Measurements from ENCODE around the gene IGSF8. TPM values are rescaled to one million over a fixed set of nuclear protein-coding genes. Genes with fewer than 3 reads are reported as not detected.
"Not testable (repeated sequence)": the region's sequence is repeated elsewhere in the genome, so short reads cannot be mapped to it uniquely, and the experiment has no call there.

The IGSF8 gene
- polyA plus RNA-seq, 2 donors: 12.6 to 16.1 TPM

- no peak overlapping the region for H3K27ac ChIP-seq (ENCODE audit: low read depth in 2 of 2, low read length in 1 of 2)
- no peaks in the 10 kb centered on the region for H3K36me3 ChIP-seq (ENCODE audit: control insufficient read depth in 2 of 2, insufficient read depth in 2 of 2, low read length in 1 of 2)
- peaks cover 0 to 6% of the 10 kb centered on the region in 2 donors for H3K4me1 ChIP-seq (ENCODE audit: control insufficient read depth in 2 of 2, insufficient read depth in 2 of 2, low read length in 1 of 2)
- H3K27me3 ChIP-seq (ENCODE audit: control insufficient read depth in 1 of 2, insufficient read depth in 2 of 2, low read length in 2 of 2): no peaks in the 10 kb centered on the region
- 92 to 93% methylated on average over 5 of the region's 5 CpGs for WGBS, 2 donors
- H3K9me3 ChIP-seq (ENCODE audit: control insufficient read depth in 2 of 2, insufficient read depth in 1 of 2, low read depth in 1 of 2, low read length in 1 of 2): no peaks in the 10 kb centered on the region
- H3K4me3 ChIP-seq (ENCODE audit: low read depth in 1 of 2, low read length in 2 of 2): no peak overlapping the region
Observed at GRCh38 chr1:160063176-160063575, 35.2 kb downstream of the IGSF8 start.

GRCh38 chr1:160062230-160062532 is 36.2 kb downstream of the IGSF8 start:
- Histone ChIP-seq H3K27ac (ENCODE audit: low read depth in 2 of 2, low read length in 1 of 2) (no peak overlapping the region), H3K4me3 (ENCODE audit: low read depth in 1 of 2, low read length in 2 of 2) (no peak overlapping the region), H3K27me3 (ENCODE audit: control insufficient read depth in 1 of 2, insufficient read depth in 2 of 2, low read length in 2 of 2) (no peaks in the 10 kb centered on the region), H3K4me1 (ENCODE audit: control insufficient read depth in 2 of 2, insufficient read depth in 2 of 2, low read length in 1 of 2) (peaks cover 0 to 4% of the 10 kb centered on the region in 2 donors), H3K9me3 (ENCODE audit: control insufficient read depth in 2 of 2, insufficient read depth in 1 of 2, low read depth in 1 of 2, low read length in 1 of 2) (no peaks in the 10 kb centered on the region), H3K36me3 (ENCODE audit: control insufficient read depth in 2 of 2, insufficient read depth in 2 of 2, low read length in 1 of 2) (no peaks in the 10 kb centered on the region)
- 74 to 78% methylated on average over 6 of the region's 6 CpGs for WGBS, 2 donors

- Histone ChIP-seq H3K9me3 (ENCODE audit: control insufficient read depth in 2 of 2, insufficient read depth in 1 of 2, low read depth in 1 of 2, low read length in 1 of 2) (no peaks in the 10 kb centered on the region), H3K4me1 (ENCODE audit: control insufficient read depth in 2 of 2, insufficient read depth in 2 of 2, low read length in 1 of 2) (peaks cover 0 to 4% of the 10 kb centered on the region in 2 donors), H3K27me3 (ENCODE audit: control insufficient read depth in 1 of 2, insufficient read depth in 2 of 2, low read length in 2 of 2) (no peaks in the 10 kb centered on the region), H3K36me3 (ENCODE audit: control insufficient read depth in 2 of 2, insufficient read depth in 2 of 2, low read length in 1 of 2) (no peaks in the 10 kb centered on the region), H3K4me3 (ENCODE audit: low read depth in 1 of 2, low read length in 2 of 2) (no peak overlapping the region), H3K27ac (ENCODE audit: low read depth in 2 of 2, low read length in 1 of 2) (no peak overlapping the region)
- WGBS, 2 donors: 38 to 58% methylated on average over 15 of the region's 15 CpGs
Observed at GRCh38 chr1:160061369-160062229, 36.8 kb downstream of the IGSF8 start.

- H3K4me3 ChIP-seq (ENCODE audit: low read depth in 1 of 2, low read length in 2 of 2): no peak overlapping the region
- H3K4me1 ChIP-seq (ENCODE audit: control insufficient read depth in 2 of 2, insufficient read depth in 2 of 2, low read length in 1 of 2): peaks cover 0 to 4% of the 10 kb centered on the region in 2 donors
- no peaks in the 10 kb centered on the region for H3K27me3 ChIP-seq (ENCODE audit: control insufficient read depth in 1 of 2, insufficient read depth in 2 of 2, low read length in 2 of 2)
- 36 to 48% methylated on average over 2 of the region's 2 CpGs for WGBS, 2 donors
- no peaks in the 10 kb centered on the region for H3K36me3 ChIP-seq (ENCODE audit: control insufficient read depth in 2 of 2, insufficient read depth in 2 of 2, low read length in 1 of 2)
- H3K27ac ChIP-seq (ENCODE audit: low read depth in 2 of 2, low read length in 1 of 2): no peak overlapping the region
- no peaks in the 10 kb centered on the region for H3K9me3 ChIP-seq (ENCODE audit: control insufficient read depth in 2 of 2, insufficient read depth in 1 of 2, low read depth in 1 of 2, low read length in 1 of 2)
Observed at GRCh38 chr1:160058087-160058486, 40.3 kb downstream of the IGSF8 start.

GRCh38 chr1:160056648-160057169 is 41.7 kb downstream of the IGSF8 start:
- Histone ChIP-seq H3K27ac (ENCODE audit: low read depth in 2 of 2, low read length in 1 of 2) (no peak overlapping the region), H3K4me1 (ENCODE audit: control insufficient read depth in 2 of 2, insufficient read depth in 2 of 2, low read length in 1 of 2) (peaks cover 0 to 4% of the 10 kb centered on the region in 2 donors), H3K36me3 (ENCODE audit: control insufficient read depth in 2 of 2, insufficient read depth in 2 of 2, low read length in 1 of 2) (no peaks in the 10 kb centered on the region), H3K4me3 (ENCODE audit: low read depth in 1 of 2, low read length in 2 of 2) (no peak overlapping the region), H3K9me3 (ENCODE audit: control insufficient read depth in 2 of 2, insufficient read depth in 1 of 2, low read depth in 1 of 2, low read length in 1 of 2) (no peaks in the 10 kb centered on the region), H3K27me3 (ENCODE audit: control insufficient read depth in 1 of 2, insufficient read depth in 2 of 2, low read length in 2 of 2) (no peaks in the 10 kb centered on the region)
- 81 to 84% methylated on average over 1 of the region's 1 CpG for WGBS, 2 donors

- no peak overlapping the region for H3K27ac ChIP-seq (ENCODE audit: low read depth in 2 of 2, low read length in 1 of 2)
- WGBS, 2 donors: 56 to 57% methylated on average over 7 of the region's 7 CpGs
- H3K36me3 ChIP-seq (ENCODE audit: control insufficient read depth in 2 of 2, insufficient read depth in 2 of 2, low read length in 1 of 2): no peaks in the 10 kb centered on the region
- H3K4me3 ChIP-seq (ENCODE audit: low read depth in 1 of 2, low read length in 2 of 2): no peak overlapping the region
- no peaks in the 10 kb centered on the region for H3K4me1 ChIP-seq (ENCODE audit: control insufficient read depth in 2 of 2, insufficient read depth in 2 of 2, low read length in 1 of 2)
- no peaks in the 10 kb centered on the region for H3K27me3 ChIP-seq (ENCODE audit: control insufficient read depth in 1 of 2, insufficient read depth in 2 of 2, low read length in 2 of 2)
- H3K9me3 ChIP-seq (ENCODE audit: control insufficient read depth in 2 of 2, insufficient read depth in 1 of 2, low read depth in 1 of 2, low read length in 1 of 2): no peaks in the 10 kb centered on the region
Observed at GRCh38 chr1:160053548-160054365, 44.7 kb downstream of the IGSF8 start.

GRCh38 chr1:160052936-160053335 is 45.5 kb downstream of the IGSF8 start:
- Histone ChIP-seq H3K36me3 (ENCODE audit: control insufficient read depth in 2 of 2, insufficient read depth in 2 of 2, low read length in 1 of 2) (no peaks in the 10 kb centered on the region), H3K27me3 (ENCODE audit: control insufficient read depth in 1 of 2, insufficient read depth in 2 of 2, low read length in 2 of 2) (no peaks in the 10 kb centered on the region), H3K4me1 (ENCODE audit: control insufficient read depth in 2 of 2, insufficient read depth in 2 of 2, low read length in 1 of 2) (no peaks in the 10 kb centered on the region), H3K9me3 (ENCODE audit: control insufficient read depth in 2 of 2, insufficient read depth in 1 of 2, low read depth in 1 of 2, low read length in 1 of 2) (no peaks in the 10 kb centered on the region), H3K4me3 (ENCODE audit: low read depth in 1 of 2, low read length in 2 of 2) (no peak overlapping the region), H3K27ac (ENCODE audit: low read depth in 2 of 2, low read length in 1 of 2) (no peak overlapping the region)
- 68 to 73% methylated on average over 6 of the region's 6 CpGs for WGBS, 2 donors

GRCh38 chr1:160050619-160051018 is 47.8 kb downstream of the IGSF8 start:
- Histone ChIP-seq H3K4me1 (ENCODE audit: control insufficient read depth in 2 of 2, insufficient read depth in 2 of 2, low read length in 1 of 2) (no peaks in the 10 kb centered on the region), H3K27ac (ENCODE audit: low read depth in 2 of 2, low read length in 1 of 2) (no peak overlapping the region), H3K4me3 (ENCODE audit: low read depth in 1 of 2, low read length in 2 of 2) (no peak overlapping the region), H3K9me3 (ENCODE audit: control insufficient read depth in 2 of 2, insufficient read depth in 1 of 2, low read depth in 1 of 2, low read length in 1 of 2) (no peaks in the 10 kb centered on the region), H3K27me3 (ENCODE audit: control insufficient read depth in 1 of 2, insufficient read depth in 2 of 2, low read length in 2 of 2) (no peaks in the 10 kb centered on the region), H3K36me3 (ENCODE audit: control insufficient read depth in 2 of 2, insufficient read depth in 2 of 2, low read length in 1 of 2) (no peaks in the 10 kb centered on the region)
- WGBS, 2 donors: 72 to 88% methylated on average over 1 of the region's 1 CpG

GRCh38 chr1:160050182-160050581 is 48.2 kb downstream of the IGSF8 start:
- H3K9me3 ChIP-seq (ENCODE audit: control insufficient read depth in 2 of 2, insufficient read depth in 1 of 2, low read depth in 1 of 2, low read length in 1 of 2); H3K36me3 ChIP-seq (ENCODE audit: control insufficient read depth in 2 of 2, insufficient read depth in 2 of 2, low read length in 1 of 2); H3K27ac ChIP-seq (ENCODE audit: low read depth in 2 of 2, low read length in 1 of 2); H3K4me3 ChIP-seq (ENCODE audit: low read depth in 1 of 2, low read length in 2 of 2); H3K4me1 ChIP-seq (ENCODE audit: control insufficient read depth in 2 of 2, insufficient read depth in 2 of 2, low read length in 1 of 2); H3K27me3 ChIP-seq (ENCODE audit: control insufficient read depth in 1 of 2, insufficient read depth in 2 of 2, low read length in 2 of 2): not testable (repeated sequence)
- WGBS, 2 donors: 53 to 61% methylated on average over 2 of the region's 2 CpGs
